ENCODE data around the gene DBP. TPM values are rescaled to one million over a fixed set of nuclear protein-coding genes. Genes with fewer than 3 reads are reported as not detected.
"Not testable (repeated sequence)": the region's sequence is repeated elsewhere in the genome, so short reads cannot be mapped to it uniquely, and the experiment has no call there.

DBP gene
- total RNA-seq, 4 donors from 2014 or later: 18.9 to 32.8 (median 25.1) TPM

- Histone ChIP-seq H3K27me3 (no peaks in the 10 kb centered on the region), H3K27ac (peak overlapping the region; percentile 99 to 100 (median 99)), H3K36me3 (no peaks in the 10 kb centered on the region), H3K4me1 (peaks cover 29 to 58% of the 10 kb centered on the region in 2 donors), H3K4me3 (replicated peaks in 1 of 3) (peak overlapping the region in 2 of 3 donors; percentile 33 to 71), H3K9me3 (no peaks in the 10 kb centered on the region)
- 9 to 13% methylated on average over 13 to 16 of the region's 37 CpGs for WGBS, 2 donors
- peak; percentile 99 to 100 for DNase-seq
- TF ChIP-seq, protein P1, sequence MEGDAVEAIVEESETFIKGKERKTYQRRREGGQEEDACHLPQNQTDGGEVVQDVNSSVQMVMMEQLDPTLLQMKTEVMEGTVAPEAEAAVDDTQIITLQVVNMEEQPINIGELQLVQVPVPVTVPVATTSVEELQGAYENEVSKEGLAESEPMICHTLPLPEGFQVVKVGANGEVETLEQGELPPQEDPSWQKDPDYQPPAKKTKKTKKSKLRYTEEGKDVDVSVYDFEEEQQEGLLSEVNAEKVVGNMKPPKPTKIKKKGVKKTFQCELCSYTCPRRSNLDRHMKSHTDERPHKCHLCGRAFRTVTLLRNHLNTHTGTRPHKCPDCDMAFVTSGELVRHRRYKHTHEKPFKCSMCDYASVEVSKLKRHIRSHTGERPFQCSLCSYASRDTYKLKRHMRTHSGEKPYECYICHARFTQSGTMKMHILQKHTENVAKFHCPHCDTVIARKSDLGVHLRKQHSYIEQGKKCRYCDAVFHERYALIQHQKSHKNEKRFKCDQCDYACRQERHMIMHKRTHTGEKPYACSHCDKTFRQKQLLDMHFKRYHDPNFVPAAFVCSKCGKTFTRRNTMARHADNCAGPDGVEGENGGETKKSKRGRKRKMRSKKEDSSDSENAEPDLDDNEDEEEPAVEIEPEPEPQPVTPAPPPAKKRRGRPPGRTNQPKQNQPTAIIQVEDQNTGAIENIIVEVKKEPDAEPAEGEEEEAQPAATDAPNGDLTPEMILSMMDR (IDR thresholded peaks at IDR 0.05): peak in 1 of 6 experiments; percentile 33
- TF ChIP-seq POLR2A (IDR thresholded peaks at IDR 0.05): peak; percentile 78 to 93
- intact Hi-C loops (cut with DNase I): no loop called here
These were observed 2.5 kb downstream of the DBP start for GRCh38 chr19:48634424-48635262.

- WGBS, 2 donors: 37 to 44% methylated on average over 7 of the region's 7 CpGs
- intact Hi-C loops (cut with DNase I): no loop called here
- H3K36me3 ChIP-seq: no peaks in the 10 kb centered on the region
- H3K4me3 ChIP-seq (replicated peaks in 1 of 3): no peak overlapping the region
- DNase-seq: no peak
- no peaks in the 10 kb centered on the region for H3K27me3 ChIP-seq
- no peak for TF ChIP-seq POLR2A (IDR thresholded peaks at IDR 0.05)
- TF ChIP-seq, protein P1 (IDR thresholded peaks at IDR 0.05): no peak
- no peaks in the 10 kb centered on the region for H3K9me3 ChIP-seq
- H3K4me1 ChIP-seq: peaks cover 29 to 57% of the 10 kb centered on the region in 2 donors
- H3K27ac ChIP-seq: peak overlapping the region; percentile 98 to 99 (median 99)
These were observed 3.2 kb downstream of the DBP start for GRCh38 chr19:48634036-48634342.

DNA sequence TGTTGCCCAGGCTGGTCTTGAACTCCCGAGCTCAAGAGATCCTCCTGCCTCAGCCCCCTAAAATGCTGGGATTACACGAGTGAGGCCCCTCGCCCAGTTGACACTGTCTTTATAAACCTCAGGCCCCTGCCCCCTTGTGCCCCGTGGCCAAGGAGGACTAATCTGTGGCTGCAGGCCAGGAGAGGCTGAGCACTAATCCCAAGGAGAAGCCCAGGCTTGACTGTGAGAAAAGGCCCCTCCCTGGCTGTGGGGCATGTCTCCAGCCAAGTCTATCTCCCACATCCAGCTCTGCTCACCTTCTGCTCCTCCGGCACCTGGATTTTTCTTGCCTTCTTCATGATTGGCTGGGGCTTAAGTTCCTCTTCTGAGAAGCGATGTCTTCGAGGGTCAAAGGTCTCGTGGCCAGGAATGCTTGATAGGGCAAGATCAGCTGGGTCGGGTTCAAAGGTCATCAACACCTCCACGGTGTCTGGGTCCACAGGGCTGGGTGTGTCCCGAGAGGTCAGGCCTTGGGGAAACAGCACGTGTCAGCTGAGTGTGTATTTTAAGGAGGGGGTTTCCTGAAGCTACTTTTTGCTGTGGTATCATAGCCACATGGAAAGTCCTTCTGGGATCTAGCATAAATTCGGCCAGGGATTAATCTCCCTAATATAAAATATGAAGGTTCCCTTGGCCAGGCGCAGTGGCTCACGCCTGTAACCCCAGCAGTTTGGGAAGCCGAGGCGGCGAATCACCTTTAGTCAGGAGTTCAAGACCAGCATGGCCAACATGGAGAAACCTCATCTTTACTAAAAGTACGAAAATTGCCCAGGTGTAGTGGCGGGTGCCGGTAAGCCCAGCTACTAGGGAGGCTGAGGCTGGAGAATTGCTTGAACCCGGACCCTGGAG lies 3.8 kb downstream of the DBP start:
- H3K9me3 ChIP-seq: no peaks in the 10 kb centered on the region
- no peaks in the 10 kb centered on the region for H3K36me3 ChIP-seq
- no peak overlapping the region for H3K4me3 ChIP-seq (replicated peaks in 1 of 3)
- H3K4me1 ChIP-seq: peaks cover 24 to 51% of the 10 kb centered on the region in 2 donors
- 65 to 76% methylated on average over 18 to 22 of the region's 22 CpGs for WGBS, 2 donors
- no peaks in the 10 kb centered on the region for H3K27me3 ChIP-seq
- intact Hi-C loops (cut with DNase I): no loop called here
- TF ChIP-seq, protein P1 (IDR thresholded peaks at IDR 0.05): no peak
- no peak for TF ChIP-seq POLR2A (IDR thresholded peaks at IDR 0.05)
- peak; percentile 58 to 60 for DNase-seq
- peak overlapping the region; percentile 98 to 99 (median 99) for H3K27ac ChIP-seq

DNA sequence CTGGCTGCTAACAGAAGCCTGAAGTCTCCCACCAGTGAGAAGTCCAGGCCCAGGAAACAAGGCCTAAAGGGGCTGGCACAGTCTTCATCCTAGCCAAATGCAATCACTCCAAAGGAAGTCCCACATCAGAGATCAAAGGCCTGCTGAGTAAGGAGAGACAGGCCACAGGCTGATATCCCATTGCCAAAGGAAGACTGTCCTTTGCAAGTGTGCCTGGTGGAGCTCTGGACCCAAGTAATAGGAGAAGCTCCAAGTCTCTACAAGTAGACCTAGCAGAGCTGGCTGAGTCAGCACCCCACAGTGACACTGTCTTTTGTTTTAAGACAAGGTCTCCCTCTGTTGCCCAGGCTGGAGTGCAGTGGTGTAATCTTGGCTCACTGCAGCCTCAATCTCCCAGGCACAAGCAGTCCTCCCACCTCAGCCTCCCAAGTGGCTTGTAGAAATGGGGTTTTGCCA lies 4.5 kb downstream of the DBP start:
- peak in 1 of 2 donors; percentile 50 for DNase-seq
- Histone ChIP-seq H3K36me3 (no peaks in the 10 kb centered on the region), H3K27ac (peak overlapping the region; percentile 98 to 99 (median 99)), H3K27me3 (no peaks in the 10 kb centered on the region), H3K4me3 (replicated peaks in 1 of 3) (no peak overlapping the region), H3K4me1 (peaks cover 23 to 50% of the 10 kb centered on the region in 2 donors), H3K9me3 (no peaks in the 10 kb centered on the region)
- TF ChIP-seq POLR2A (IDR thresholded peaks at IDR 0.05): no peak
- TF ChIP-seq, protein P1 (IDR thresholded peaks at IDR 0.05): no peak
- intact Hi-C loops (cut with DNase I): no loop called here

DNA sequence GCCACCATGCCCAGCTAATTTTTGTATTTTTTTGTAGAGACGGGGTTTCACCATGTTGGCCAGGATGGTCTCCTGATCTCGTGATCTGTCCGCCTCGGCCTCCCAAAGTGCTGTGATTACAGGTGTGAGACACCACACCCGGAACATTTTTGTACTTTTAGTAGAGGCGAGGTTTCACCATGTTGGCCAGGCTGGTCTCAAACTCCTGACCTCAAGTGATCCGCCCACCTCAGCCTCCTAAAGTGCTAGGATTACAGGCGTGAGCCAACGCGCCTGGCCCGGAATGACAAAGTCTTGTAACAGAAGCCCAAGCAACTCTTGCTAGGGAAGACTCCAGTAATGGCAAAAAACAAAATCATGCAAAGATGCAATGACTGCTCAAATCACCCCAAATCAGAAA lies 4.9 kb downstream of the DBP start:
- DNase-seq; H3K4me3 ChIP-seq (replicated peaks in 1 of 3); H3K9me3 ChIP-seq; H3K36me3 ChIP-seq; intact Hi-C loops (cut with DNase I); H3K27me3 ChIP-seq: not testable (repeated sequence)
- H3K4me1 ChIP-seq: peaks cover 23 to 50% of the 10 kb centered on the region in 2 donors
- H3K27ac ChIP-seq: peak overlapping the region; percentile 98 to 99 (median 99)
- 91 to 94% methylated on average over 11 of the region's 11 CpGs for WGBS, 2 donors
